GM18868 (cell line): Measurements from ENCODE around the gene GBGT1.

Source experiments
- ATAC-seq: cut with Tn5 transposase; IDR thresholded peaks from one replicate; pipeline ENCODE4 v1.9.1; 2021; ENCODE audit warnings: mild to moderate bottlenecking, moderate library complexity; ENCODE audit not compliant: unreplicated experiment

The GBGT1 gene

GRCh38 chr9:133104718-133105460 is 58.8 kb downstream of the GBGT1 start:
- no peak for ATAC-seq

- no peak for ATAC-seq
These were observed 59.7 kb downstream of the GBGT1 start for GRCh38 chr9:133103987-133104505.

GRCh38 chr9:133103183-133103986 is 60.3 kb downstream of the GBGT1 start:
- ATAC-seq: no peak
